Globus pallidus (tissue), 1 donor: ENCODE results near the gene H19.

Source experiments
- DNase-seq: peaks from one replicate; pipeline ENCODE4 v3.0.0-alpha.2; 2015; ENCODE audit warnings: low spot score

Gene H19

DNA sequence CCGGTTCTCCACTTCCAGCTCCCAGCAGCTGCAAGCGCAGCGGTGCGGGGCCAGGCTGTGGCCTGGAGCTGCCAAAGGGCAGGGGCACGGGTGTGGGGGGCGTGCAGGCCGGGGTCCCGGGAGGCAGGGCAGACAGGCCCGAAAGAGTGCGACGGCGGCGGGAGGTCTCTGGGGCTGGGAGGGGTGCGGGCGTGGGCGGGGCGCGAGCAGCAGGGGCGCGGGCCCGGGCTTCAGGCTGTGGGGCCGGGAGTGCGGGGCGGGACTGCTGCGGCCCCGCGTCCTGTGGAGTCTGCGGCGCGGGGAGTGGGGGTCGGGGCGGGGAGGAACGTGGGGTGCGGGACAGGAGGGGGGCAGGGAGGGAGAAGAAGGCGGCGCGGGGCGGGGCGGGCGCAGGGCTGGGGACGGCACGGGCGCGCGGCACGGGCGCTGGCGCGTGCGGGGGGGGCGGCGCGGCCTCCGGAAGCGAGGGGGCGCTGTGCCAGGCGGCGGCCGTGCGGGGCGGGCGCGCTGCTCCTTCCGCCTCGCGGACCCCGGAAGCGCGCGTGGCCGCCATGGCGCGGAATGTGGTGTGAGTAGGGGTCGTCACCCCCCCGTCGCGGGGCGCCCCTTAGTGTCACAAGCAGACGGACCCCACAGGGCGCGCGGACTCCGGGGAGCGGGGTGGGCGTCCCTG lies 50.7 kb downstream of the H19 start, which contains the start of gene MRPL23:
Gene MRPL23 (plus strand): TSS at position 521 of the 673 bp plus-strand sequence. CDS start 31 bp downstream, at position 552.
- no peak for DNase-seq
